ENCODE data around the gene CYP4A11.
"Not testable (repeated sequence)": the region's sequence is repeated elsewhere in the genome, so short reads cannot be mapped to it uniquely, and the experiment has no call there.

Gene CYP4A11

DNA sequence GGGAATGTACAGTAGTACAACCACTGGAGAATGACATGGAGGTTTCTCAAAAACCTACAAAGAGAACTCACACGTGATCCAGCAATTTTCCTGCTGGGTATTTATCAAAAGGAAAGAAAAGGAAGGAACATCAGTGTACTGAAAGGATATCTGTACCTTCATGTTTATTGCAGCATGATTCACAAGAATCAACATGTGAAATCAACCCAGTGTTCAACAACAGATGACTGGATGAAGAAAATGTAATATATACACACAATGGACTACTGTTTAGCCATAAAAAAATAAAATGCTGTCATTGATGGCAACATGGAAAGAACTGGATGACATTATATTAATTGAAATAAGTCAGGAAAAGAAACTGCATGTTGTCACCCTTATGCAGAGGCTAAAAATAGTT lies 19.0 kb upstream of the CYP4A11 start:
- no peak for DNase-seq (ENCODE audit: low spot score)
- ChIA-PET CTCF (no interaction called here), POLR2A (ENCODE audit: low non-redundant PET) (no interaction called here)
- no peak overlapping the region for H3K27ac ChIP-seq
- TF ChIP-seq, protein P1, sequence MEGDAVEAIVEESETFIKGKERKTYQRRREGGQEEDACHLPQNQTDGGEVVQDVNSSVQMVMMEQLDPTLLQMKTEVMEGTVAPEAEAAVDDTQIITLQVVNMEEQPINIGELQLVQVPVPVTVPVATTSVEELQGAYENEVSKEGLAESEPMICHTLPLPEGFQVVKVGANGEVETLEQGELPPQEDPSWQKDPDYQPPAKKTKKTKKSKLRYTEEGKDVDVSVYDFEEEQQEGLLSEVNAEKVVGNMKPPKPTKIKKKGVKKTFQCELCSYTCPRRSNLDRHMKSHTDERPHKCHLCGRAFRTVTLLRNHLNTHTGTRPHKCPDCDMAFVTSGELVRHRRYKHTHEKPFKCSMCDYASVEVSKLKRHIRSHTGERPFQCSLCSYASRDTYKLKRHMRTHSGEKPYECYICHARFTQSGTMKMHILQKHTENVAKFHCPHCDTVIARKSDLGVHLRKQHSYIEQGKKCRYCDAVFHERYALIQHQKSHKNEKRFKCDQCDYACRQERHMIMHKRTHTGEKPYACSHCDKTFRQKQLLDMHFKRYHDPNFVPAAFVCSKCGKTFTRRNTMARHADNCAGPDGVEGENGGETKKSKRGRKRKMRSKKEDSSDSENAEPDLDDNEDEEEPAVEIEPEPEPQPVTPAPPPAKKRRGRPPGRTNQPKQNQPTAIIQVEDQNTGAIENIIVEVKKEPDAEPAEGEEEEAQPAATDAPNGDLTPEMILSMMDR (conservative IDR thresholded peaks at IDR 0.05; ENCODE audit: low read depth) = no peak

DNA sequence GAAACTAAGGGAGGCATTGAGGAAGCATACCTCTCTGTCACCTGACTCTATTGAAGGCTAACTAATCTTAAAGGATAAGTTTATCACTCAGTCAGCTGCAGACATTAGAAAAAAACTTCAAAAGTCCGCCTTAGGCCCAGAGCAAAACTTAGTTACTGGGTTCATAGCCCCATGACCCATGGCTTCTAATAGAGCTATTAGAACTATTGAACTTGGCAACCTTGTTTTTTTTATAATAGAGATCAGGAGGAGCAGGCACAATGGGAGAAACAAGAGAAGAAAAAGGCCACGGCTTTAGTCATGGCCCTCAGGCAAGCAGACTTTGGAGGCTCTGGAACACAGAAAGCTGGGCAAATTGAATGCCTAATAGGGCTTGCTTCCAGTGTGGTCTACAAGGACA lies 13.8 kb upstream of the CYP4A11 start:
- CTCF ChIA-PET; DNase-seq (ENCODE audit: low spot score); H3K27ac ChIP-seq; POLR2A ChIA-PET (ENCODE audit: low non-redundant PET): not testable (repeated sequence)

DNA sequence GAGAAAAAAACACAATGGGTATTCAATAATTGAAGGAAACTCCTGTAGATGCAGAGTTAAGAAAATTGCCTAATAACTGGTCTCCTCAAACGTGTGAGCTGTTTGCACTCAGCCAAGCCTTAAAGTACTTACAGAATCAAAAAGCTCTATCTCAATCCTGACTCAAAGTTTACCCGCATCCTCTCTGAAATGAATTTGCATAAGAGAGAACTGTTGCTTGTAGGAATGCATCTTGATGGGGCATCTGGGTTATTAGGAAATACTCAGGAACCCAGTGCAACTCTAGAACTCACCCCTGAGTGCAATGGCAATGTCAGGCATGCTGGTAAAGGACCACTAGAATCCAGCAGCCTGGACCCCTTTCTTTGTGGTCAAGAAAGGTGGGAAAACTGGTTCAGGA lies 12.6 kb upstream of the CYP4A11 start:
- POLR2A ChIA-PET (ENCODE audit: low non-redundant PET); DNase-seq (ENCODE audit: low spot score); CTCF ChIA-PET; H3K27ac ChIP-seq: not testable (repeated sequence)

DNA sequence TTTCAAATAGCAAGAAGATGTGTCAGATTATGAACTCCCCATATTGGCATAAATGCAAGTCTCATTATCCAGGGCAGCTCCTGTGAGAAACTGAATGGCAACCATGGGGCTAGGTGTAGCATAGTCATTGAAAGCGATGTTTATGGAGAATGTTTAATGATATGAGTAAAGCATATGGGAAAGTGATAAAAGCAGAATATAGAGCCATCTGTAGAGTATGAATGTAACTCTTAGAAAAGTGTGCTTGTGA lies 8.1 kb upstream of the CYP4A11 start:
- DNase-seq (ENCODE audit: low spot score); H3K27ac ChIP-seq; POLR2A ChIA-PET (ENCODE audit: low non-redundant PET); CTCF ChIA-PET: not testable (repeated sequence)

DNA sequence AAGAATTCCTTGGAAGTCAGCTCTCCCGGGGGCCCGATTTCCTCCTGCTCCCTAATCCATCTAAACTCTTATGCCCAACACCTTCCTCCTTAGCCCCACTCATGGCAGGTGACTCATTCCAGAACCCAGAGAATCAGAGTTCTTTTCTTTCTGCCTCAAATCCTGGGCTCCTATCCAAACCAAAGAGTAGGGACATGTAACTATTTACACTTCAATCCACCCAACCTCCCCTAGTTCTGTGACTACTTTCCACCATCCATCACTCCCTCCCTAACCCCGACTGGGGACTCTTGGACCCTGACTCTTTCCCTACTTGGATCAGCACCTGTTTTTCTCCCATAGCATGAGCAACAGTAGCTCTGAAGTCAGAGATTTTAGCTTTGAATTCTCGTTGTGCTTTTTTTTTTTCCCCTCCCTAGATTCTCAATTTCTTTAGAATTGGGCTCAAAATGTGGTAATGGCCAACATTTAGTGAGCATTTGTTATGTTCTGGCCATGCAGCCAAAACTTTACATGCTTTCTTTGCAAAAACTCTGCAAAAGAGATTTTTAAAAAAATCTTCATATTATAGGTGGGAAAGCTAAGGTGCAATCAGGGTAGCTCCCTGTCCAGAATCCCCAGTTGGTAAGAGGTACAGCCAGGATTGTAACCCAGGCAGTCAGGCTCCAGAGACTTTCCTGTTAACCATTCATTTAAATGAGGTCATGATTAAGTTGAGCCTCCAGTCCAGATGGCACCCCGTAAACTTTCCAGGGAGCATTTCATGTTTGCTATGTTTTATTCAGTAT lies 7.5 kb upstream of the CYP4A11 start:
- DNase-seq (ENCODE audit: low spot score) = peak; percentile 4
- no peak overlapping the region for H3K27ac ChIP-seq
- ChIA-PET CTCF (interaction anchor here (0.6 kb wide), 1 partner anchor 51 kb away, joined by 3 read pairs; no protein-coding TSS in a partner anchor), POLR2A (ENCODE audit: low non-redundant PET) (interaction anchor here (0.6 kb wide), 1 partner anchor 58 kb away, joined by 3 read pairs; no protein-coding TSS in a partner anchor)
- TF ChIP-seq, protein P1 (conservative IDR thresholded peaks at IDR 0.05; ENCODE audit: low read depth) = no peak

DNA sequence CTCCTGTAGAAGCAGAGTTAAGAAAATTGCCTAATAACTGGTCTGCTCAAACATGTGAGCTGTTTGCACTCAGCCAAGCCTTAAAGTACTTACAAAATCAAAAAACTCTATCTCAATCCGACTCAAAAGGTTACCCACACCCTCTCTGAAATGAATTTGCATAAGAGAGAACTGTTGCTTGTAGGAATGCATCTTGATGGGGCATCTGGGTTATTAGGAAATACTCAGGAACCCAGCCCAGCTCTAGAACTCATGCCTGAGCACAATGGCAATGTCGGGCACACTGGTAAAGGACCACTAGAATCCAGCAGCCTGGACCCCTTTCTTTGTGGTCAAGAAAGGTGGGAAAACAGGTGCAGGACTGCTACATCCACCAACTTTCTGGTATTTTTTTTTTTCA lies 6.4 kb upstream of the CYP4A11 start:
- H3K27ac ChIP-seq; DNase-seq (ENCODE audit: low spot score); POLR2A ChIA-PET (ENCODE audit: low non-redundant PET); CTCF ChIA-PET: not testable (repeated sequence)

DNA sequence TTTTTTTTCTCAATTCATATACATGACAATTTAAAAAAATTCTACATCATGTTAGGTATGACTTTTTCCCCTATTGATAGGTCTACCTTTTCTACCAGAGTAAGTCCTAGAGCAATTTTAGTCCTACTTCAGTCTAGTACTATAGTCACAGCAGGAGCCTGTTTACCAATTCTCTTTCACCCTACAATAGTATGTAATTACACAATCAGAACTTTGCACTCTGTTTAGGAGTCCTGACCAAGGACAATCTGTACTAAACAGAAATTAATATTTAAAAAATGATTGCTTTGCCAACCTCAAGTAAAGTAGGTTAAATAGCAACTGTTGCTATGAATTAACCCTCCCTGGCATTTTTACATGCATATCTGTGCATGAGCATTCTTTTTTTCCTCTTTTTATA lies 810 bp upstream of the CYP4A11 start:
- DNase-seq (ENCODE audit: low spot score) = no peak
- CTCF ChIA-PET = no interaction called here
- no peak overlapping the region for H3K27ac ChIP-seq
- POLR2A ChIA-PET (ENCODE audit: low non-redundant PET) = no interaction called here
- TF ChIP-seq, protein P1 (conservative IDR thresholded peaks at IDR 0.05; ENCODE audit: low read depth) = no peak

DNA sequence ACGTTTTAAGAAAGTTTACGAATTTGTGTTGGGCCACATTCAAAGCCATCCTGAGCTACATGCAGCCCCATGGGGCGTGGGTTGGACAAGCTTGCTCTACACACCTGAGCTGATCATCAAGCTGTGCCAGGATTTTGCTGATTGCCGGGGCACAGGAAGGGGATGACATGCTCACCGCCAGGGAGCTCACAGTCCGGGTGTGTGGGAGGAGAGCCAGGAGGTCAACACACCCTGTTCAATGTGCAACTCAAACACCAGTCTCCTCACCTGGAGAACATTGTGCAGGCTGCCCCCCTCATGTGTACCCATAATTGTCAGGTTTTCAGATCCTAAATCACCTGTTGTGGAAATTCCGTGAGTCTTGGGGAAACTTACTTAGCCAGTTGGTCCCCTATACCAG lies 969 bp downstream of the CYP4A11 start:
- ChIA-PET CTCF (no interaction called here), POLR2A (ENCODE audit: low non-redundant PET) (no interaction called here)
- no peak for DNase-seq (ENCODE audit: low spot score)
- TF ChIP-seq, protein P1 (conservative IDR thresholded peaks at IDR 0.05; ENCODE audit: low read depth) = no peak
- H3K27ac ChIP-seq = no peak overlapping the region

DNA sequence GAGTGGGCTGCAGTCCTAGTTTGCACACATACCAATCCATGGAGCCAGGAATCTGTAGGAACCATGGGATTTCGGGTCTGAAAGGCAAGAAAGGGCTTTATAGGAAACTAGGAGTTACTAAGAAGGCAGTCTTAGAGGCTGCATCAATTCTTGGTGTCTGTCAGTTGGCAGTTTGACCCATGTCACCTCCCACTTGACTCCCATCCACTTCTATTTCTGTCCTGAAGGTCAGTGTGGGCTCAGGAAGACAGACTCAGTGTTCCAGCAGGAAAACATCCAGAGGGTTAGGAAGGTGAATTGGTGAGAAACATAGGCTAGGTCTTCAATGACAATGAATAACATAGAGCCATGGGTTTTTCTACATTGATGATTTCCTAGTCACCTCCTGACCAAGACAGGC lies 4.0 kb downstream of the CYP4A11 start:
- TF ChIP-seq, protein P1 (conservative IDR thresholded peaks at IDR 0.05; ENCODE audit: low read depth) = no peak
- POLR2A ChIA-PET (ENCODE audit: low non-redundant PET) = no interaction called here
- CTCF ChIA-PET = interaction anchor here (0.6 kb wide), 1 partner anchor 238 kb away, joined by 3 read pairs; no protein-coding TSS in a partner anchor
- no peak for DNase-seq (ENCODE audit: low spot score)
- H3K27ac ChIP-seq = no peak overlapping the region

All from RWPE1 (cell line).